ENCODE measurements around the gene INSYN1. TPM values are rescaled to one million over a fixed set of nuclear protein-coding genes. Genes with fewer than 3 reads are reported as not detected.

The INSYN1 gene
- 10 to 100 TPM in 2 of 4 donors, 1 to 10 TPM in 1, under 1 TPM in 1; 0.77 to 13.5 (median 6.9) TPM for total RNA-seq

GRCh38 chr15:73753250-73754130 is at the start of gene INSYN1:
INSYN1 (minus strand) TSS chr15:73753351; CDS start chr15:73751130, 2,221 bp downstream.
- intact Hi-C loops (cut with DNase I; ENCODE audit: low total_unique reads), result no loop called here
- peak within 1 kb of the TSS; percentile 54 to 68 for H3K4me3 ChIP-seq
- no peaks in the 10 kb centered on the region for H3K36me3 ChIP-seq
- TF ChIP-seq POLR2A (IDR thresholded peaks at IDR 0.05), result no peak
- no peak for TF ChIP-seq CTCF (IDR thresholded peaks at IDR 0.05)
- DNase-seq, result peak in 1 of 2 donors; percentile 37
- H3K27me3 ChIP-seq, result no peaks in the 10 kb centered on the region
- H3K9me3 ChIP-seq, result no peaks in the 10 kb centered on the region
- peak within 1 kb of the TSS in 1 of 2 donors; percentile 10 for H3K27ac ChIP-seq
- no peaks in the 10 kb centered on the region for H3K4me1 ChIP-seq

- Histone ChIP-seq H3K27ac (peak overlapping the region in 1 of 2 donors; percentile 50), H3K4me3 (no peak overlapping the region), H3K4me1 (peaks cover 0 to 7% of the 10 kb centered on the region in 2 donors), H3K36me3 (no peaks in the 10 kb centered on the region), H3K9me3 (no peaks in the 10 kb centered on the region), H3K27me3 (no peaks in the 10 kb centered on the region)
- intact Hi-C loops (cut with DNase I; ENCODE audit: low total_unique reads), result no loop called here
- TF ChIP-seq CTCF (IDR thresholded peaks at IDR 0.05), result no peak
- no peak for TF ChIP-seq POLR2A (IDR thresholded peaks at IDR 0.05)
- peak in 1 of 2 donors; percentile 21 for DNase-seq
These were observed 49.4 kb upstream of the INSYN1 start for GRCh38 chr15:73802431-73803041.

- Histone ChIP-seq H3K4me1 (peaks cover 0 to 7% of the 10 kb centered on the region in 2 donors), H3K27ac (peak overlapping the region; percentile 50 to 70), H3K27me3 (no peaks in the 10 kb centered on the region), H3K9me3 (no peaks in the 10 kb centered on the region), H3K4me3 (no peak overlapping the region), H3K36me3 (no peaks in the 10 kb centered on the region)
- DNase-seq, result peak; percentile 22 to 58
- TF ChIP-seq POLR2A (IDR thresholded peaks at IDR 0.05) (no peak), CTCF (IDR thresholded peaks at IDR 0.05) (no peak)
- intact Hi-C loops (cut with DNase I; ENCODE audit: low total_unique reads), result no loop called here
These were observed 47.7 kb upstream of the INSYN1 start for GRCh38 chr15:73800662-73801345.

GRCh38 chr15:73799466-73799865 is 46.3 kb upstream of the INSYN1 start:
- no peak overlapping the region for H3K4me3 ChIP-seq
- H3K27ac ChIP-seq, result no peak overlapping the region
- H3K4me1 ChIP-seq, result peaks cover 0 to 7% of the 10 kb centered on the region in 2 donors
- no peaks in the 10 kb centered on the region for H3K9me3 ChIP-seq
- TF ChIP-seq POLR2A (IDR thresholded peaks at IDR 0.05) (no peak), CTCF (IDR thresholded peaks at IDR 0.05) (no peak)
- H3K36me3 ChIP-seq, result no peaks in the 10 kb centered on the region
- intact Hi-C loops (cut with DNase I; ENCODE audit: low total_unique reads), result no loop called here
- DNase-seq, result no peak
- H3K27me3 ChIP-seq, result no peaks in the 10 kb centered on the region

All from uterus (tissue), 4 donors.